ENCODE measurements around the gene SH3BP2.

SH3BP2 gene

GRCh38 chr4:2804973-2805501, 12.2 kb downstream of the SH3BP2 start:
- no peak for DNase-seq

- no peak for DNase-seq
Measured at GRCh38 chr4:2805712-2806389, 13.0 kb downstream of the SH3BP2 start.

DNA sequence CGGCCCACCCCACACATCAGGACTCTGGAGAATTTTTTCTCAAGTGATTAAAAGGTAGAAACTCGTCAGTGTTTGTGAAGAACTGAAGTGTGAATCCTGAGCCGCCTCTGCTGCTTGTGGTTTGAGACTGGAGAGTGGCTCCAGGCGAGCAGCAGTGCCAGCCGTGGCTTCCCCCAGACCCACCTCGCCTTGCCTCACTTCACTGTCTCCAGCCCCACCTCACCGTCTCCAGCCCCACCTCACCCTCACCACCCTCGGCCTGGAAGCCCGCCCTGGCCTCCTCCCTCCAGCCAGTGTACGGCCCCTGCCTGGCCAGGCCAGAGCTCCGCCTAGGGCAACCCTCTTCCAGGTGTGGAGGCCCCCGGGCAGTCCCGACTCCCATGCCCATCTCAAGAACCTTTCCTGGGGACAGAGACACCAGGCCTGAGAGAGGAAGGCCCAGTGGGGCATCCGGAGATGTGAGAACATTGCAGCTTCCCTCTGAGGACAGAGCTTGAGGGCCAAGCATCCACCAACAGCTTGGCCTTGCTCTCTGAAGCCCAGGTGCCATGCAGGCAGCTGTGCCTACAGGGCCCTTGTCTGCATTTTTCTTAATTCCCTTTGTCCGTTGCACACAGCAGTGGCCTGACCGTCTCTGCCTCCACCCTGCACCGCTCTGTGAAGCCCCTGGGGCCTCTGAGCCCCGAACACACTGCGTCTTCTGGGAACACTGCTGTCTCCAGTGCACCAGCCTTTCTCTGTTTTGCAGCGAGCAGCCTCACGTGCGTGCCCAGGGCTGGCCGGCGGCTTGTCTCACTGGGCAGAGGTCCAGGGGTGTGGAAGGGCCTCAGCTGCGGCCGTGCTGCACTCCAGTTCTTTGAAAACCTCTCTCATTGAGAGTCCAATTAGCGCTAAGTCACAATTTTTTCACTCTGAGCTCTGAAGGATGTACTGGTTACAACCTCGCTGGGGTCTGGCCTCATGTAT, 13.8 kb downstream of the SH3BP2 start:
- no peak for DNase-seq

DNA sequence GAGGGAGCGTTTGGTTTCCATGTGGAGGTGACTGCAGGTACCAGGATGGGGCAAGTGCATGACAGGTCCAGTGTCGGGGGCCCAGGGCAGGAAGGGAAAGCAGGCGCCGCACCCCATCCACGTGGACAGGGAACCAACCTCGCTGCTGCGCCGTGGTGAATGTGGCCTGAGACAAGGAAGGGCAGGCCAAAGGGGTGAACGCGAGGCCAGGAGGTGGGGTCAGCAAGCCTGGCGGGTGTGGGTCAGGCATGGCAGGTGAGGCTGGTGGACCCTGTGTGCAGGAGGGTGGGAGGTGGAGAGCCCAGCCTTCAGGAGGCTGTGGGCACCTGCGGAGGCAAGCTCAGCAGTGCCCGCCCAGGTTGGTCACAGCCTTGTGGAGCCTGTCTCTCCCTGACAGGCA, 14.7 kb downstream of the SH3BP2 start:
- no peak for DNase-seq

DNA sequence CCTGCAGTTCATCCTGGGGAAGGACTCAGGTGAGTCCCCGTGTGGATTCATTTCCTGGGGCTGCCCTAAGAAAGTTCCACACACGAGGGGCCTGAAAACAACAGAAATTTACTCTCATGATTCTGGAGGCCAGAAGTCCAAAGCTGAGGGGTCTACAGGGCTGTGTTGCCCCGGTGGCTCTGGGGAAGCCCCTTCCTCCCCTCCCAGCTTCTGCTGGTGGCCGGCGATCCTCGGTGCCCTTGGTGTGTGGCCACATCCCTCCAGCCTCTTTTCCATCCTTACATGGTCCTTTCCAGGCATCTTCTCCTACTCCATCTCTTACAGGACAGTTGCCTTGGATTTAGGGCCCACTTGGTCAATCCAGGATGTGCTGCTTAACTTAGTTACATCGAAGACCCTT, 15.1 kb downstream of the SH3BP2 start:
- no peak for DNase-seq

DNA sequence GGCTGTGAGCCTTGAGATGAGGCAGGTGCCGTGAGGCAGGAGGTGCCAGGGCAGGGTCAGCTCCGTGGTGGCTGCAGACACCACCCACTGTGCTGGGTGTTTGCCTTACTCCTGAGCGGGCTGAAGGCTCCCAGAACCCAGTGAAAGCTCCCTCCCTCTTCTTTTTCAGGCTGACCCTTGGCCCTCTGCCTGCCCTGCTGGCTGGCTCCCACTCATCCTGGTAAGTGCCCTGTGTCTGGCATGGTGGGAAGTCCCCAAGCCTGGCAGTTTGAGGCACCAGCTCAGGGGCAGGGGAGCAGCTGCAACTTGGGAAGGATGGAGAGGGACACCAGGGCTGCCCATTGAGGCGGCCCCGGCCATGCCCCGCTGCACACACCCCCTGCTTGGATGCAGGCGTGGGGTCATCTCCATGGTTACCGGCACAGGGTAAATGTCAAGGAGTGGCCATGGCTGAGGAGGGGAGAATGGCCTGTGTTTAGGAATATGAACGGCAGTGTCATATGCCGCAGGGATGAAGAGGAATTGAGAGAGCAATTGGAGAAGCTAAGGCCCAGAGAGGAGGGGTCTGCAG, 16.8 kb downstream of the SH3BP2 start:
- DNase-seq: no peak

- no peak for DNase-seq
Measured at GRCh38 chr4:2810388-2810787, 17.5 kb downstream of the SH3BP2 start.

DNA sequence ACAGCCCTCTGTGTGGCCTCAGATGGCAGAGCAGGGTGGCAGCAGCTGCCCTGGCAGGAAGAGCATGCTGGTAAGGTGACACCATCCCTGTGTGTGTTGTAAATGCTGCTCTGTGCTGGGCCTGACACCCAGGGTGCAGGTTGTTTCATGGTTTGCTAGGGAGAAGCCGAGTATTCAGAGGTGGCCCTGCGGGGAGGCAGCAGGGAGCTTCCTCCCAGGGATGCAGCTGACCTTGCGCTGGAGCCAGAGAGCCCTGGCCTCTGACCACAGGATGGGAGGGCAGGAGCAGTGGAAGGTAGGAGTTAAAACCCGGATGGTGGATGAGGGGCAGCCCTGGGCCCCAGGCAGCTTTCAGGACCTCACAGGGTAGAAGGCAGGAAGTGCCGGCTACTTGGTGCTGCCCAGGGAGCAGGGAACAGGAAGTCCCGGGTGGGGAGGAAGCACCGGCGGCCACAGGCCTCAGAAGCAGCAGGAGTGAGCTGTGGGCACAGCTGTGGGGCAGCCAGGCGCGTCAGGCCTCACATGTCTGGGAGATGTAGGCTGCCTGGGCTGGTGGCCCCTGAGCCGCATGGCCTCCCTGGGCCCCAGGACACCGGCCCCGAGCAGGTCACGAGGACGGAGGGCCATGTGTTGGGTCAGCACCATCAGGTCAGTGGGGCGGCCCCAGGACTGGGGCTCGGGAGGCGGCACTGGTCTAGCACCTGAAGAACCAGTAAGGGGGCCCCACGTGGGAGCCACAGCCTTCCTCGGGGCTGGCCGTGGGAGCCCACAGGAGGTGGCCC, 19.1 kb downstream of the SH3BP2 start:
- DNase-seq: no peak

GRCh38 chr4:2812612-2813354, 19.9 kb downstream of the SH3BP2 start:
- DNase-seq: no peak

DNA sequence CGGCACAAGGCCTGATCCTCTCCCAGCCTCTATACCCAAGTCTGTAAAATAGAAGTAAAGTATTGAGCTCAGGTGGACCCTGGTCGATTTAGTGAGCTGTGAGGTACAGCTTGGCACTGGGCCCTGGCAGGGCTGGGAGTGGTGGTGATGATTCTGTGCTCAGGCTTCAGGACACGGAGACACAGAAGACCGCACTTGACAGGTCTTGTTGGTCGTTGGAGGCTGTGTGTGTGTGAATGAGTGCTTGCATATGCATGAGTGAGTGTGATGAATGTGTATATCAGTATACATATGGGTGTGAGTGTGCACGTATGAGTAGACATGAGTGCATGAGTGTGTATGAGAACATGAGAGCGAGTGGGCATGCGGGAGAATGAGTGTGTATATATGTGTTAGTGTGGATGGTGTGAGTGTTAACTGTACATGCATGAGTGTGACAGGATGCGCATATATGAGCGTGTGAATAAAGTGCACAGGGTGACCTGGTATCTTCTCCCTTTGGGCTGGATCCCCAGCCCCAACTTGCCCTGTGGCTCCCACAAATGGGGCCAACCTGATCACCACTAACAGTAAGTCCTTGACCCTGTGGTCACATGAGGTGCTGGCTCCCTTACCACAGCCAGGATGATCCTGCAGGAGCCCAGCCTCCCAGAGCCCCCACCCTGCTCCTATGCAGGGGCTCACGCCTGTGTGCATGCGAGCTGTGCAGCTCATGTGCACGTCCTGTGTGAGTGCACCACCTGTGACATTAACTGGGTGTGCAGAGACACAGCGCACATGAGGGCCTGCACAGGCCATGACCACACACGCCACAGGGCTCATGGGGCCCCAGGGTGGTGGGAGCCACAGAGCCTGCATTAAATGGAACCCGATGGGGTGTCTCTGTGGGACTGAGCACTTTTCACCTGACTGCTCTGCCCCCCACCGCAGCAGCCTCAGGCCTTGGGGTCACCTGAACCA, 20.8 kb downstream of the SH3BP2 start:
- DNase-seq: no peak

GRCh38 chr4:2814627-2815270, 21.9 kb downstream of the SH3BP2 start:
- DNase-seq: no peak

DNA sequence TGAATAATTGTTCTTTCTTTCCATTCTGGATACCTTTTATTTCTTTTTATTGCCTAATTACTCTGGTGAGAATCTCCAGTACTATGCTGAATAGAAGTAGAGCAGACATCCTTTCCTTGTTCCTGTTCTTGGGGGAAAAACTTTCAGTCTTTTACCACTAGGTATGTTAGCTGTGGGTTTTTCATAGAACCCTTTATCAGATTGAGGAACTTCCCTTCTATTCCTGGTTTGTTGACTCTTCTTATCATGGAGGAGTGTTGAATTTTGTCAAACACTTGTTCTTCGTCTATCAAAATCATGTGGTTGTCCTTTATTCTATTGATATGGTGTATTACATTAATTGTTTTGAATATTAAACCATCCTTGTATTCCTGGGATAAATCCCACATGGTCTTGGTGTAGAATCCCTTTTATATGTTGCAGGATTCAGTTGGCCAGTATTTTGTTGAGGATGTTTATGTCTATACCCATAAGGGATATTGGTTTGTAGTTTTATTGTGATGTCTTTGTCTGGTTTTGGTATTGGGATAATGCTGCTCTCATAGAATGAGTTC, 23.6 kb downstream of the SH3BP2 start:
- no peak for DNase-seq

DNA sequence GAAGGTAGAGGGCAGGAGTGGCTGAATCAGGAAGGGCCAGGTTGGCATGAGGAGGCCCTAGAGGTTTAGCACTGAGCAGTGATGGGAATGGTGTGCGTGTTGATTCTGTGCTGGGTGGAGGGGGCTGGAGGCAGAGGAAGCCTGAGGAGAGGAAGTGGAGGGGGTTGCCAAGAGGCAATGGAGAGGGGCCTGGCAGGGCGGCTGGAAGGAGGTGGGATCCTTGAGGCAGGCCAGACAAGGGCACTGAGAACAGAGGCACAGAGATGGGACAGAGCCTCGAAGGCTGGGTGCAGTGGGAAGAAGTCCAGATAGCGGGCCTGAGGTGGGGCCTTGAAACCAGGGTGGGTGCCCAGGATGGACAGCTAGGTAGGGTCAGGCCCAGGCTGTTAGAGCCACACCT, 24.3 kb downstream of the SH3BP2 start:
- DNase-seq: no peak

DNA sequence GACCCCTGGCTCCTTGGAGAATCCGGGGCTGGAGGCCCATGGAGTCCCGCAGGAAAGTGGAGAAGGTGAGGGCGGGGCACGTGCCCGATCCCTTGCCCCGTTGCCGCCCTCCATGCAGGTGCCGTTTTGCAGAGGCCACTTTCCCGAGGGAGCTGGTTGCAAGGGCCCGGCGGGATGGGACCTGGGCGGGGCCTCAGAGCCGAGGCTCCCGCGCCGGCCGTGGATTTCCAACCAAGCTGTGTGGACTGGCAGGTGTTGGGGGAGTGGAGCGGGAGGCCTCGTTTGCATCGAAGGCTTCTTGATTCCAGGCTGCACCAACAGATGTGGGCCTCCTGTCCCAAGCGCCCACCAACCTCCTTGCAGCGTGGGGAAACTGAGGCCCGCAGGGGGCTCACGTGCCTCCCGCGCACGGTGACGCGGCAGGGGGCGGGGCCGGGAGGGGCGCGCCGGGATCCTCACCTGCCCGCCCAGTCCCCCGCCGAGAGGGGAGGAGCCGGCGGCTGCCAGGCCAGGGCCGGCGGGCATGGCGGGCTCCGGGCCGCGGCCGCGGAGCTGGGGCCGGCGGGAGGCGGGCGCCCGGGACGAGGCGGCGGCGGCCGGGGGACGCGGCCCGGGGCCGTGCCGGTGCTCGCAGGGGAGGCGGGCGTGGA, 24.9 kb downstream of the SH3BP2 start:
- DNase-seq: peak; percentile 41

- DNase-seq: no peak
Measured at GRCh38 chr4:2818351-2818939, 25.6 kb downstream of the SH3BP2 start.

GRCh38 chr4:2819244-2820215, 26.6 kb downstream of the SH3BP2 start:
- no peak for DNase-seq

DNA sequence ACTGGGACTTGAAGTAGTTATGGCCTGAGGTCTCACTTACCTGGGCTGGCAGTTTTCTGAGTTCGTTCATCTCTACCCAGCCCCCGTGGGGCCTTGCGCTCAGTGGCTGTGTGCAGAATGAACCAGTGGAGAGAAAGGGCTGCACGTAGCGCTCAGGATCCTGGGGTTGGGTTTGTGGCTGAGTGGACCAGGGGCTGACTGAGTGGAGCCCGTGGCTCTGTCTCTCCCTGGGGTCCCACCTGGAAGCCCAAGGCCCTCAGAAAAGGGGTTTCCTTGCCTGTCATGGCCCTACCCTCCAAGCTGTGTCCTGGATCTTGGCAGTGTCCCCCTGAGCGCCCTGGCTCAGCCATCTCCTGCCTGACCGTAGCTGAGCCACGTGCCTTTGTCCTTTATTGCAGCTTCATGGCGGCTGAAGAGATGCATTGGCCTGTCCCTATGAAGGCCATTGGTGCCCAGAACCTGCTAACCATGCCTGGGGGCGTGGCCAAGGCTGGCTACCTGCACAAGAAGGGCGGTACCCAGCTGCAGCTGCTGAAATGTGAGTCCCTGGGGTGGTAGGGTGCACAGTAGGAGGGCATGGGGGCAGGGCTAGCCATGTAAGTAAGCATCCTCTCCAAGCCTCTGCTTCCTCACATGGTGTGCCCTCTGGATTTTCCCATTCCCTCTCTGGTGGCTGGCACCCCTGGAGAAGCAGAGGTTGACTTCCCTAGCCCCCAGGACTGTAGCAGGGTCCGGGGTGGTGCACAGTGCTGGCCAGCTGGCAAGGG, 27.5 kb downstream of the SH3BP2 start:
- DNase-seq: no peak

Data from NCI-H1048 (cell line).